ENCODE measurements around the gene RNF213. TPM values are rescaled to one million over a fixed set of nuclear protein-coding genes. Genes with fewer than 3 reads are reported as not detected.

RNF213 gene
- total RNA-seq, 1 donor = 198 TPM

- H3K4me3 ChIP-seq (ENCODE audit: low read depth, low read length) = no peak overlapping the region
- TF ChIP-seq, protein P1, sequence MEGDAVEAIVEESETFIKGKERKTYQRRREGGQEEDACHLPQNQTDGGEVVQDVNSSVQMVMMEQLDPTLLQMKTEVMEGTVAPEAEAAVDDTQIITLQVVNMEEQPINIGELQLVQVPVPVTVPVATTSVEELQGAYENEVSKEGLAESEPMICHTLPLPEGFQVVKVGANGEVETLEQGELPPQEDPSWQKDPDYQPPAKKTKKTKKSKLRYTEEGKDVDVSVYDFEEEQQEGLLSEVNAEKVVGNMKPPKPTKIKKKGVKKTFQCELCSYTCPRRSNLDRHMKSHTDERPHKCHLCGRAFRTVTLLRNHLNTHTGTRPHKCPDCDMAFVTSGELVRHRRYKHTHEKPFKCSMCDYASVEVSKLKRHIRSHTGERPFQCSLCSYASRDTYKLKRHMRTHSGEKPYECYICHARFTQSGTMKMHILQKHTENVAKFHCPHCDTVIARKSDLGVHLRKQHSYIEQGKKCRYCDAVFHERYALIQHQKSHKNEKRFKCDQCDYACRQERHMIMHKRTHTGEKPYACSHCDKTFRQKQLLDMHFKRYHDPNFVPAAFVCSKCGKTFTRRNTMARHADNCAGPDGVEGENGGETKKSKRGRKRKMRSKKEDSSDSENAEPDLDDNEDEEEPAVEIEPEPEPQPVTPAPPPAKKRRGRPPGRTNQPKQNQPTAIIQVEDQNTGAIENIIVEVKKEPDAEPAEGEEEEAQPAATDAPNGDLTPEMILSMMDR (IDR thresholded peaks at IDR 0.05; ENCODE audit: insufficient read depth, low read depth, low read length) = no peak
- no peak for DNase-seq (ENCODE audit: low read depth)
These were observed 36.7 kb upstream of the RNF213 start for GRCh38 chr17:80223838-80224497.

DNA sequence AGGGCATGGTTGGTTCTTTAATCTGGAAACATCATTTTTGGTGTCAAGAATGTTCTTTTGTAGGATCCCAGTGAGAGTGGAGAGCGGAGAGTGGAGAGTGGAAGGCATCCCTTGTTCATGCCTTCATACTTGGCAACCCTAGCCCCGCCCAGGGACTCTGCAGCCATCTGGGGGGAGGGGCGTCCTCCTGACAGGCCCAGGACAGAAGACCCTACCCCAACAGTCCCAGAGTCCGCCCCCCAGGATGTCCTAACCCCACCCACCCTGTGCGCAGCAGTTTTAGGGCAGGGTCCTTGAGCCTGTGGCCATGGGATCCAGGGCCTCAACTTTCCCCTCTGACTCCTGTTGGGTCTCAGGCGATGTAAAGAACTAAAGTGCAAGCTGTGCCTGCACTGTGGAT lies 36.0 kb upstream of the RNF213 start:
- TF ChIP-seq, protein P1 (IDR thresholded peaks at IDR 0.05; ENCODE audit: insufficient read depth, low read depth, low read length) = no peak
- no peak overlapping the region for H3K4me3 ChIP-seq (ENCODE audit: low read depth, low read length)
- DNase-seq (ENCODE audit: low read depth) = no peak

DNA sequence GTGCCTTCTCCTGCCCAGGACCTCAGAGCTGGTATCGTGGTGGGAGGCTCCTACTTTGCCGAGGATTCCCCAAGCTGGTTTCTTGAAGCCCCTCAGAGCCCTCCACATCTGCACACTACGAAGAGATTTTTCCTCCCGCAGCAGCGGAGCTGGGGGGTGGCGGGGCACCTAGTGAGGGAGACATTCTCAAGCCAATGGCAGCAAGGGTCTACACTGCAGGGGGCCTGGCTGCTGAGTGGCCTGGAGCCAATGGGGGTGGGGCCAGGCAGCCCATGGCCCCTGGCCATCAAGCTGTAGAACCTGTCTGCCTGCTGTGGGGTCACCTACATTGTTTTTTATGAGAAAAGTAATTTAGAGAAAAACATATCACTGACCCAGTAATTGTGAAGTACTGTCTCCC lies 35.4 kb upstream of the RNF213 start:
- no peak for DNase-seq (ENCODE audit: low read depth)
- no peak overlapping the region for H3K4me3 ChIP-seq (ENCODE audit: low read depth, low read length)
- TF ChIP-seq, protein P1 (IDR thresholded peaks at IDR 0.05; ENCODE audit: insufficient read depth, low read depth, low read length) = no peak

GRCh38 chr17:80227156-80227555 lies 33.5 kb upstream of the RNF213 start:
- no peak overlapping the region for H3K4me3 ChIP-seq (ENCODE audit: low read depth, low read length)
- TF ChIP-seq, protein P1 (IDR thresholded peaks at IDR 0.05; ENCODE audit: insufficient read depth, low read depth, low read length) = no peak
- DNase-seq (ENCODE audit: low read depth) = no peak

- TF ChIP-seq, protein P1 (IDR thresholded peaks at IDR 0.05; ENCODE audit: insufficient read depth, low read depth, low read length) = no peak
- H3K4me3 ChIP-seq (ENCODE audit: low read depth, low read length) = no peak overlapping the region
- no peak for DNase-seq (ENCODE audit: low read depth)
These were observed 33.0 kb upstream of the RNF213 start for GRCh38 chr17:80227666-80228065.

- TF ChIP-seq, protein P1 (IDR thresholded peaks at IDR 0.05; ENCODE audit: insufficient read depth, low read depth, low read length) = no peak
- H3K4me3 ChIP-seq (ENCODE audit: low read depth, low read length) = no peak overlapping the region
- no peak for DNase-seq (ENCODE audit: low read depth)
These were observed 32.2 kb upstream of the RNF213 start for GRCh38 chr17:80228477-80228876.

GRCh38 chr17:80229011-80229410 lies 31.6 kb upstream of the RNF213 start:
- no peak overlapping the region for H3K4me3 ChIP-seq (ENCODE audit: low read depth, low read length)
- no peak for DNase-seq (ENCODE audit: low read depth)
- TF ChIP-seq, protein P1 (IDR thresholded peaks at IDR 0.05; ENCODE audit: insufficient read depth, low read depth, low read length) = no peak

All from fibroblast of villous mesenchyme (primary cell).